GM12892 (cell line): ENCODE results near the gene WDR5.

ENCODE experiments used
- POLR2A ChIP-seq: IDR thresholded peaks from 2 replicates; pipeline ENCODE4 v1.6.1; 2011; ENCODE audit warnings: low read depth, low read length, control low read depth
- POLR2AphosphoS5 ChIP-seq: IDR thresholded peaks from 2 replicates; pipeline ENCODE4 v1.6.1; 2011; ENCODE audit warnings: low read depth, low read length, control low read depth
- TAF1 ChIP-seq: IDR thresholded peaks from 2 replicates; pipeline ENCODE4 v1.6.1; 2011; ENCODE audit warnings: low read depth, mild to moderate bottlenecking, control low read depth, low read length, borderline replicate concordance

- TF ChIP-seq POLR2AphosphoS5 (no peak), POLR2A (no peak), TAF1 (no peak)
Observed at GRCh38 chr9:134187110-134187531, 51.2 kb downstream of the WDR5 start.
